ENCODE measurements around the gene DEF6.
"Not testable (repeated sequence)": the region's sequence is repeated elsewhere in the genome, so short reads cannot be mapped to it uniquely, and the experiment has no call there.

The DEF6 gene

GRCh38 chr6:35280903-35281302 is 16.7 kb upstream of the DEF6 start:
- no peak for DNase-seq (ENCODE audit: low spot score)

DNA sequence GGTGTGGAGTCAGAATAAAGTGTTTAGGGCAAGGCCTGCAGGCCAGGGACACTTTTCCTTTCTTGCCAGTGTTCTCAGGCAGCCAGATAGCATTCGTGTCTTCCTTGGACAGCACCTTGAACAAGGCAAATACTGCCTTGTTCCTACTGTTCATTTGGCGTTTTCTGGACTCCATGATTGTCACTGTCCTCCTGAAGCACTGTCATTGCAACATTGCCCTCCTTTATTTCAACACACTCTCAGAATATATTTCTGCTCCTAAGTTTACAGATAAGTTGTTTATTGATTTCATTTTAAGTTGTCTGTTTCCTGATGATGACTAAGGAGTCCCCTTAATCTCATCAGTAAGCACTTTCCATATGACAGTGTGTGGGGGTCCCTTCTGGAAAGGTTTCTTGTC is 15.1 kb upstream of the DEF6 start:
- no peak for DNase-seq (ENCODE audit: low spot score)

- DNase-seq (ENCODE audit: low spot score): no peak
These were observed 14.3 kb upstream of the DEF6 start for GRCh38 chr6:35283361-35283760.

DNA sequence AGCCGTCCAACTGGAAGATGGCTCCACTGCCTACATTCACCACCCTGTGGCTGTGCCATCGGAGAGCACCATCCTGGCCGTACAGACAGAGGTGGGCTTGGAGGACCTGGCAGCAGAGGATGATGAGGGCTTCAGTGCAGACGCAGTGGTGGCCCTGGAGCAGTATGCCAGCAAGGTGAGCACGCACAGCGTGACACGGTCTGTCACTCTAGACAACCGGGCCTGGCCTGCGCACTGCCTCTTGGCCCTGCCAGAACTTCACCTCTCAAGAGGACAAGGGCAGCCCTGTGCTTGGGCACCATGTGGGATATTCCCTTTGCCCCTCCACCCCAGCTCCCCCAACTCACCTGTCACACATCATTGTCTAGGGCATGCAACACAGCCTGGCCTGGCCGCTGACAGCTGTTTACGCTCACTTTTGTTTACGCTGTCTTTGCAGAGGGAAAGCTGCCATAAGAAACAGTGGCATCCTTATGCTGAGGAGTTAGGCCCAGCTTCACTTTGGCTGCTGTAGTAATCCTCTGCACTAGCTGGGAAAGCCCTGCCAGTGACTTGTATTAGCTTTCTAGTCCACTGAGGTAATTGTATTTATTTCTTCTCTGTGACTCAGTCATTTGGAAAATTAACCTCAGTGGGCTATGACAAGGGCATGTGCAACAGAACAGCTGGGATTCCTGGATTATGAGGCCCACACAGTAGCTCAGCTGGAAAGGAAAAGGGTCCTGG is 9.8 kb upstream of the DEF6 start:
- DNase-seq (ENCODE audit: low spot score): no peak

- DNase-seq (ENCODE audit: low spot score): no peak
These were observed 8.8 kb upstream of the DEF6 start for GRCh38 chr6:35288834-35289233.

DNA sequence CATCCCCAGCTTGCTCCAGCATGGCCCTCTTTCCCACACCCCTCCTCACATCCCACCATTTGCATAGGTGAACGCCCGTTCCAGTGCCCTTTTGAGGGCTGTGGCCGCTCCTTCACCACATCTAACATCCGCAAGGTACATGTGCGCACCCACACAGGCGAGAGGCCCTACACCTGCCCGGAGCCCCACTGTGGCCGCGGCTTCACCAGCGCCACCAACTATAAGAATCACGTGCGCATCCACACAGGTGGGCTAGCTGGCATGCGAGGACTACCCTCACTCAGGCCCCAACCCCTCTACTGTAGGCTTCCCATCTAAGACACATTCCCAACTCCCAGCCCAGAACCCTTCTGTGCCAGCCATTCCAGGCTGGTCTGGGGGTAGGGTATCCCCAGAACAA is 6.1 kb upstream of the DEF6 start:
- no peak for DNase-seq (ENCODE audit: low spot score)

GRCh38 chr6:35292494-35292893 is 5.1 kb upstream of the DEF6 start:
- no peak for DNase-seq (ENCODE audit: low spot score)

GRCh38 chr6:35293681-35294080 is 3.9 kb upstream of the DEF6 start:
- no peak for DNase-seq (ENCODE audit: low spot score)

DNA sequence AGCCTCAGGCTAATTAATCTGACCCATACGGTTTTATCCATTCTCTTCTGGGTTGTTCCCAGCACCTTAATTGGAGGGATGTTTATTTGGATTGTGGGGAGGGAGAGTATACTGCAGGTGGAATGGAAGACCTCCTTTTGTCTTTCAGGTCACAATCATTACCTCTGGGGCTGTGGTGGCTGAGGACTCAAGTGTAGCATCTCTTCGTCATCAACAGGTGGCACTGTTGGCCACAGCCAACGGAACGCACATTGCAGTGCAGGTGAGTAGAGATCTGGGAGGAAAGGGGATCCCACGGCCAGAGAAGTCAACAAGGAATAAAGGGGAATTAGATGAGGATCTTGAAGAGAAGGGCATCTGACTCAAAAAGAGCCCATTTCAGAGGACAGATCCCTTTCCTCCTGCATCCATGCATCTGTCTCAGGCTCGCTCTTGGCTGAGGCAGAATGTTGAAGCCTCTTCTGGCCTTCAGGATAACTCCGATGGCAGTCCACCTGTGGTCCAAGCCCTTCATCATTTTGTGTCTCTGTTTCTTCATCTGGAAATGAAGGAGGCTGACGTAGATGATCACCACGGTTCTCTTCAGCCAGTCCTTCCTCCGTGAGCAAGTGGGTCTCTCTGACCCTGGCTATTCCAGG is 3.2 kb upstream of the DEF6 start:
- DNase-seq (ENCODE audit: low spot score): peak; percentile 57

DNA sequence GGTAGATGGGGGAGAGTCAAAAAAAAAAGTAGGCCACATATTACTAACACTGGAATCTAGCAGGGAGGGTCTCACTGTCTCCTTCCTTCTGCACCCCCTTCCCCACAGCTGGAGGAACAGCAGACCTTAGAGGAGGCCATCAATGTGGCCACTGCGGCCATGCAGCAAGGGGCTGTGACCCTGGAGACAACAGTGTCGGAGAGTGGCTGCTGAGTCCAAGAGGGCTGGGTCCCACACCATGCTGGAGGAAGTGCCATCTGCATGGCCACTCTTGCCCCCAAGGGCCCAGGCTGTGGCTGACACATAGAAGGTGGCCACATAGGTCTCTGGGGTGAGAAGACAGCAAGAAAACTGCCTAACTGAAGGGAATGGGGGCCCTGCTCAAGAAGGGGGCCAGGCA is 2.6 kb upstream of the DEF6 start:
- no peak for DNase-seq (ENCODE audit: low spot score)

DNA sequence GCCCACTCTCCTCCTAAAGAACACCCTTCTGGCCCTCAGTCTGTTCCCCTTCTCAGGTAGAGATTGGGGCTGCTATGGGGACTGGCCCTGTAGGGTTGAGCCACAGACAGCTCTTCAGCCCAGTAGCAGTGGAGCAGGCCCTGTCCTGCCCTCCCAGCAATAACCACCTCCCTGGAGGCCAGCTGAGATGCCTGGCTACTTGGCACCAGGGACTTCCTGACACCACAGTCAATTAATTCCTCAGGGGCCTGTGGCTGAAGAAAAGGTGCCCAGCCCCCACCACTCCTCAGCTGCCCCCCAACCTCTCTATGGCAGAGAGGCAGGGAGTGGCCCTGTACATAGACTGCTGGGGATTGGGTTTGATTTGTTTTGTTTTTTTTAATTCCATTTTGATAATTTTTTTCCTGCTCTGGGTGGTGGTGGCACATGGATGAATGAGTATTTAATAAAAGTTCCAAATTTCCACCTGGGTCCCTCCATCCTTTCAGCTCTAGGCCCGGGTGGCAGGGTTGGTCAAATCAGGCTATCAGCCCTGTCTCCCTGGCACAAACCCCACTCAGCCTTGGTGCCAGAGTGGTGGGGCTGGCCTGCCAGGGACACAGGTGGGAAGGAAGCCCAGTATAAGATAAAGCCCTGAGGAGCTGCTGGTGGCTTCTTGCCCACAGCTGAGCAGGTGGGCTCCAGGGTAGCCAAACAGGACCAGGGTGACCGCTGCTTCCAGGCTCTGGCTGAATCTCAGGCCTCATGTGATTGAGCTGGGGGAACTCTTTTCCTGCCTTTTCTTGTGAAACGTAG is 1.9 kb upstream of the DEF6 start:
- DNase-seq (ENCODE audit: low spot score): no peak

- DNase-seq (ENCODE audit: low spot score): no peak
These were observed 552 bp upstream of the DEF6 start for GRCh38 chr6:35296931-35297600.

GRCh38 chr6:35298625-35299140 is 1.1 kb downstream of the DEF6 start:
- DNase-seq (ENCODE audit: low spot score): no peak

- DNase-seq (ENCODE audit: low spot score): no peak
These were observed 2.1 kb downstream of the DEF6 start for GRCh38 chr6:35299674-35300073.

- no peak for DNase-seq (ENCODE audit: low spot score)
These were observed 3.2 kb downstream of the DEF6 start for GRCh38 chr6:35300848-35301247.

DNA sequence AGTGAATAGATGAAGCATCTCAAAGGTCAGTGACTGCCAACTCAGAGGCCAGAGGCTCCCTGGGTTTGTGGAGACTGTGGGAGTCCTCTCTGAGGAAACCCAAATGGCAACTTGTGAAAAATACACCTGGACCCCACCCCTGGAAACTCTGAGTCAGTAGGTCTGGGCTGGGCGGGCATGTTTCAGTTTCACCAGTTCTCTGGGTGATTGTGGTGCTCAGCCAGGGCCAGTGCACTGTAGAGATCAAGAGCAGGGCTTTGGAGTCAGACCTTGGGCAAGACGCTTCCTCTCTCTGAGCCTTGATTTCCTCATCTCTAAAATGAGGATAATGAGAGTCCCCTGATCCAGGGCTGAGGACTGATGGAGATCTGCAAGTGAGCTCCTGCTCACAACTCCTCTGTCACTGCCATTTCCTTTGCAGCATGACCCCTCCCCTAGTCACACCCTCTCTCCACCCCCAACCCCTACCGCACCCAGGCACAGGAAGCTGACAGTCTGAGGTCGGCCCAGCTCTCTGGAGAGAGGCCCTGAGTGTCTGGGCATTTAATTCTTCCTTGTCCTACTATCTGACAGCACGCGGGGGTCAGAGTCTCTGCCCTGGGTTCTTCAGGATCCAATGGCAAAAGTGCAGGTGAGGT is 5.1 kb downstream of the DEF6 start:
- DNase-seq (ENCODE audit: low spot score): no peak

DNA sequence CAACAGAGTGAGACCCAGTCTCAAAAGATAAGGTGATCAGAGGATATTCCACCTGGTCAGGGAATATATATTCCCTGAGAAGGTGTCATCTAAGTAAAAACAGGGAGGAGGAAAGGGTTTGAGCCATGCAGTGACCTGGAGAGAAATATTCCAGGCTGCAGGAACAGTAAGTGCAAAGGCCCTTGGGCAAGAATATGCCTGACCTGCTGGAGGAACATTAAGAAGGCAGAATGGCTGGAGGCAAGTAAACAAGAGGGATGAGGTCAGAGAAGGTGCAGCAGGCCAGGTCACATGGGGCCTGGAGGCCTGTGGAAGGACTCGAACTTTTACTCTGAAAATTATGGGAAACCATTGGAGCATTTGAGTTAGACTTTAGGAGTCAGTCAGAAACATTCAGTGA is 6.7 kb downstream of the DEF6 start:
- DNase-seq (ENCODE audit: low spot score): no peak

DNA sequence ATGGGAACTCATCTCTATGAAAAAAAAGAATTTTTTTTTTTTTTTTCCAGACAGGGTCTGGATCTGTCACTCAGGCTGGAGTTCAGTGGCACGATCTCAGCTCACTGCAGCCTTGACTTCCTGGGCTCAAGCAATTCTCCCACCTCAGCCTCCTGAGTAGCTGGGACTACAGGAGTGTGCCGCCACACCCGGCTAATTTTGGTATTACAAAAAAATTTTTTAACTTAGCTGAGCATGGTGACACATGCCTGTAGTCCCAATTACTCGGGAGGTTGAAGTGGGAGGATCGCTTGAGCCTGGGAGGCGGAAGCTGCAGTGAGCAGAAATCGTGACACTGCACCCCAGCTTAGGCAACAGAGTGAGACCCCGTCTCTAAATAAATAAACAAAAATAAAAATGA is 7.5 kb downstream of the DEF6 start:
- no peak for DNase-seq (ENCODE audit: low spot score)

DNA sequence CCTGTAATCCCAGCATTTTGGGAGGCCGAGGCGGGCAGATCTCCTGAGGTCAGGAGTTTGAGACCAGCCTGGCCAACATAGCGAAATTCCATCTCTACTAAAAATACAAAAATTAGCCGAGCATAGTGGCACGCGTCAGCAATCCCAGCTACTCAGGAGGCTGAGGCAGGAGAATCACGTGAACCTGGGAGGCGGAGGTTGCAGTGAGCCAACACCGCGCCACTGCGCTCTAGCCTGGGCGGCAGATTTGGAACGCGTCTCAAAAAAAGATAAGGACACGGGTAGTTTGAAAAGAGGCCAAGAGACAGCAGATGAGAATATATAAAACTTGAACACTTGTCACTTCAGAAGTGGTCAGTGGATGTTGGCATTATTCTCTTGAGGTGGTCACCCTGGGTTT is 9.5 kb downstream of the DEF6 start:
- not testable (repeated sequence) for DNase-seq (ENCODE audit: low spot score)

GRCh38 chr6:35308543-35308942 is 10.9 kb downstream of the DEF6 start:
- DNase-seq (ENCODE audit: low spot score): not testable (repeated sequence)

DNA sequence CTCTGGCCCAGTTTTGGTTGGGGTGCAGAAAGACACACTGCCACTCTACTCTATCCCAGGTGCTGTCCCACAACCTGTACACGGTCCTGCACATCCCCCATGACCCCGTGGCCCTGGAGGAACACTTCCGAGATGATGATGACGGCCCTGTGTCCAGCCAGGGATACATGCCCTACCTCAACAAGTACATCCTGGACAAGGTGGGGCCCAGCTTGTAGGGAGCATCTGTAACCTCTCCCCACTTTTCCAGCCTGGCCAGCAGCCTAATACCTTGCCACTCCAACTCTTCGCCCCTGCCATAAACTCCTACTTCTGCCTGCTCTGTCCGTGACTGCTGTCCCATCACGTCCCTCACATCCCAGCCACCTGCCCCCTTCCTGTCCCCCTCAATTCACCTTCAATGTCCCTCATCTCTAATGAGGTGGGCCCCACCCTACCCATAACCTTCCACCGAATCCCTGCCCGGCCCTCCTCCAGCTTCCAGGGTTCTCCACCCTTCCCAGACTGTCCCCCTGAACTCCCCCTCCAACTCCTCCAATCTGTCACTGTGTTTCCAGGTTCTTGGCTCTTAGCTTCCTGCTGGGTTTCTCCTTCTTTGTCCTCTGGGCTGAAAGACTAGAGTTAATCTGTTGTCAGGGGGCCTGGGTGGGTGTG is 12.1 kb downstream of the DEF6 start:
- DNase-seq (ENCODE audit: low spot score): no peak

Data from SK-N-DZ (cell line).